Adrenal gland (tissue), 5 donors: ENCODE data around the gene CPNE4.

Experiments
- POLR2A ChIP-seq, 2 donors: fragments of 450-650 bp; IDR thresholded peaks; one replicate each; pipeline ENCODE4 v1.6.1; 2017; ENCODE audit warnings: antibody characterized with exemption in 2 of 2, mild to moderate bottlenecking in 2 of 2, moderate library complexity in 1 of 2
- TF ChIP-seq, protein P1 (sequence below), 6 experiments: fragments of 450-650 bp in 4 of 6; fragments of 200-600 bp in 2 of 6; sonication (generic) in 1 of 6; IDR thresholded peaks; 1 replicate in 5 of 6; 2 replicates in 1 of 6; pipeline versions ENCODE4 v1.5.1 to v1.8.0; 2016 to 2021; ENCODE audit warnings: antibody characterized with exemption in 6 of 6, mild to moderate bottlenecking in 2 of 6, moderate library complexity in 1 of 6
- donor health status: DM: no; HTN: no; CAD: no.

- TF ChIP-seq, protein P1, sequence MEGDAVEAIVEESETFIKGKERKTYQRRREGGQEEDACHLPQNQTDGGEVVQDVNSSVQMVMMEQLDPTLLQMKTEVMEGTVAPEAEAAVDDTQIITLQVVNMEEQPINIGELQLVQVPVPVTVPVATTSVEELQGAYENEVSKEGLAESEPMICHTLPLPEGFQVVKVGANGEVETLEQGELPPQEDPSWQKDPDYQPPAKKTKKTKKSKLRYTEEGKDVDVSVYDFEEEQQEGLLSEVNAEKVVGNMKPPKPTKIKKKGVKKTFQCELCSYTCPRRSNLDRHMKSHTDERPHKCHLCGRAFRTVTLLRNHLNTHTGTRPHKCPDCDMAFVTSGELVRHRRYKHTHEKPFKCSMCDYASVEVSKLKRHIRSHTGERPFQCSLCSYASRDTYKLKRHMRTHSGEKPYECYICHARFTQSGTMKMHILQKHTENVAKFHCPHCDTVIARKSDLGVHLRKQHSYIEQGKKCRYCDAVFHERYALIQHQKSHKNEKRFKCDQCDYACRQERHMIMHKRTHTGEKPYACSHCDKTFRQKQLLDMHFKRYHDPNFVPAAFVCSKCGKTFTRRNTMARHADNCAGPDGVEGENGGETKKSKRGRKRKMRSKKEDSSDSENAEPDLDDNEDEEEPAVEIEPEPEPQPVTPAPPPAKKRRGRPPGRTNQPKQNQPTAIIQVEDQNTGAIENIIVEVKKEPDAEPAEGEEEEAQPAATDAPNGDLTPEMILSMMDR (IDR thresholded peaks at IDR 0.05), result no peak
- no peak for TF ChIP-seq POLR2A (IDR thresholded peaks at IDR 0.05)
These were observed 543.0 kb downstream of the CPNE4 start for GRCh38 chr3:131491775-131492174.
